ENCODE data around the gene KIRREL3.

Gene KIRREL3

DNA sequence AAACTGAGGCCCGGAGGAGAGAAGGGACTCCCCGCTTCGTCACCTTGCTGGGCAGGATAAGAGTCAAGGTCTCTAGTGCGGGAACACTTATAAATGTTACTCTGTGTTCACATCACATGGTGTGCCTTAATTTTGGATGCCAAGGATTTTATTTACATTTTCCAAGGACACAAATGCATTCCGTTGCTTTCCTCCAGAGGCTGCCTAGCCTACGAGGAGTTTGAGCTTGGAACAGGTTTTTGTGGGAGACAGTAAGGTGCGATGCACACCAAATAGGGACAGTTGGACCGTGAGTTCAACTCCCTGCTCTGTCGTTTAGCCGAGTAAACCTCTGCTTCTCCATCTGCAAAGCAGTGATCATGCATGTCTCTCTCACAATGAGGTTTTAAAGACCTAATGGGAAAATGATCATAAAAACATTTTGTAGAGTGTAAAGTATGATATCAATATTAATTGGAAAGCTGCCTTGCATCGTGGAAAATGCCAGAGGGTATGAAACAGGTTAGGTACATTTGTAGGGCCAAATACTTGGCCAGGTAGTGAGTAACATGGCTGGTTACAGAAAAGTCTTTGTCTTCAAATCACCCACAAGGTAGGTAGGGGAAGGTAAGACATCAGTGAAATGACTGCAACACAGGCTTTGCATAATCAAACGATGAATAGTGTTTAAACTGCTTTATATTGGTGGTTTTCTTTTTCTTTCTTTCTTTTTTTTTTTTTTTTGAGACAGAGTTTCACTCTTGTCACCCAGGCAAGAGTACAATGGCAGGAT lies 583.3 kb downstream of the KIRREL3 start:
- no peak for DNase-seq (ENCODE audit: low read depth)

DNA sequence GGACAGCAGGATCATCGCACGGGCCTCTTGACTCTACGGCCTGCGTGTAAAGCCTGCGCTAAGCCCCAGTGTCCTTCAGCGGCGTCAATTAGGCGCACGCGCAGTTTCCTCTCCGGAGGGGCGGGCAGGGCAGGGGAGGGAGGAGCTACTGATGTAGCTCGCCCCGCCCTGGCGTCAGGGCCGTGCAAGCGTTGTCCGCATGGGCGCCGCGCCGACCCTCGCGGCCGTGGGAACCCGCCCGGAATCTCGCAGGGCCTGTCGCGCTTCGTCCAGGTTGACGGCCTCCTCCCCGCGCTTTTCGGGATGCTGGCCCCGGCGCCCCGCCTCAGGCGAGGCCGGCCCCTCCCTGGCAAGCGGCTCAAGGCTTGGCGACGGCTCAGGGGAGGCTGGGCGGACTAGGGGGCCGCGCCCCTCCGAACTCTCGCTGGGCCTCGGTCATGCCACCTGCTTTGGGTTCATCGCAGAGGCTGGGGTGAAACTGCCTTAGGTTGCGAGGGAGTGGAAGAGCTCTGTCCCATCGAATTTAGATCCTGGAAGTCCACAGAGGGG lies 584.0 kb downstream of the KIRREL3 start:
- no peak for DNase-seq (ENCODE audit: low read depth)

DNA sequence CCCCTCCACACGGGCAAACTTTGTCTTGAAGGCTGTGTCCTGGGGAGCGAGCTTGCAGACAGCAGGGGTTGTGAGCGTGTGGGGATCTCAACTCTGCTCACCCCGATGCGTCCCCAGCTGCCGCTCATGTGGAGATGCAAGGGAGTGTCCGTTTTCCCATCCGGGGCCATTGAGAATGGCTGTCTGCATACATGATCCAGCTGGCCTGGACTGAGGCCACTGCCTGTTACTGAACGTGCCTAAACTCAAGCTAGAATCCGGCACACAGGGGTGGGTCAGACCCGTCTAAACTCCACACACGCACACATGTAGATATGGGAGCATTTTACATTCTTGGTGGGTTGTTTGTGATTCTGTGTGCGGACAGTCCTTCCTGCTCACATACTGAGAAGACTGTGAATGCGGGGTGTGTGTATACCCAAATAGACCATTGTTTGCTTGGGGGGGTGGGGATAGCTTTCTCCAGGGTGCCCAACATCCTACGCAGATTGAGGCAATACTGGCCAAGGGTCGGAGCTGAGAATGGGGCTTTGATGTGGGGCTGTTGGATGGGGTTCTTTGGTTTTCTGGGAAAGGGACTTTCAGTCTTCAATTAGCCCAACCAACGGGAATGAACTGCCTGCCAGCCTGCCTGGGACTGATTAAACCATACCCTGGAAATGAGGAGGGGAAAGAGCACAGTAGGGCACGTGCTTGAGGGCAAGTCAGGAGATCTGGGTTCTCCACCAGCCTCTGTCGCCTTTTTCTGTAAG lies 584.7 kb downstream of the KIRREL3 start:
- DNase-seq (ENCODE audit: low read depth): no peak

DNA sequence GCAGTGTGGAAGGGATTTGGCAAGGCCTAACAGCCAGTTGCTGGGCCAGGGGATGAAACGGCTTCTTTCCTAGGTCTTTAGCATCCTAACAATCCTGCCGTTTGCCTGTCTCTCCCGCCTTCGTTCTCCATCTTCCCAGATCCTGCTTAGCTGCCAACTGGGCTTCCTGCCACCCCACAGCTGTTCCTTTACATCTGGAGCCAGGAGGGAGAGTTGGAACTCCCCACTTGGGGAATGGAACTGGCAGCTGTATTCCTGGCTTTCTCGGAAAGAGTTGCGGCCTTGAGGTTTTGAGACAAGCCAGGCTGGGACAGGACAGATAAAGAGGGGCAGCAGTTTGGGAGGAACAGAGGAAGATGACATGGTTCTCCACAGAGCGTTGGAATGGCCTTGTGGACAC lies 585.4 kb downstream of the KIRREL3 start:
- no peak for DNase-seq (ENCODE audit: low read depth)

DNA sequence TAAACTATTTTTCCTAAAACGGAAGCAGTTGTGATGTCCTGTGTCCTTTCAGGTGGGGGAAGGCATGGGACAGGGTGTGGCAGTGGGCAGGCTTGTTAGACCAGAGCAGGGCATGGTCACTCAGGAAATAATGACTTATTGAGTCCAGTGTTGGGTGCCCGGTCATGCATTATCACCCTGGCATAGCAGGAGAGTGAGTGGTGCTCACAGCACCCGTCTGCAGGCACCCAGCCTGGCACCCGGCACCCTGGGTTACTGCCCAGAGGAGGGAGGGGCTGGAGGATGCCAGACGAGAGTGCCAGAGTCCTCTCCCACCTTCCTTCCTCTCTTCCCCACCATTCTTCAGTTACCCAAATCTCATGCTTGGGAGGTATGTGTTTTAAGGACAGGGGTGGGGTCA lies 586.0 kb downstream of the KIRREL3 start:
- DNase-seq (ENCODE audit: low read depth): no peak

DNA sequence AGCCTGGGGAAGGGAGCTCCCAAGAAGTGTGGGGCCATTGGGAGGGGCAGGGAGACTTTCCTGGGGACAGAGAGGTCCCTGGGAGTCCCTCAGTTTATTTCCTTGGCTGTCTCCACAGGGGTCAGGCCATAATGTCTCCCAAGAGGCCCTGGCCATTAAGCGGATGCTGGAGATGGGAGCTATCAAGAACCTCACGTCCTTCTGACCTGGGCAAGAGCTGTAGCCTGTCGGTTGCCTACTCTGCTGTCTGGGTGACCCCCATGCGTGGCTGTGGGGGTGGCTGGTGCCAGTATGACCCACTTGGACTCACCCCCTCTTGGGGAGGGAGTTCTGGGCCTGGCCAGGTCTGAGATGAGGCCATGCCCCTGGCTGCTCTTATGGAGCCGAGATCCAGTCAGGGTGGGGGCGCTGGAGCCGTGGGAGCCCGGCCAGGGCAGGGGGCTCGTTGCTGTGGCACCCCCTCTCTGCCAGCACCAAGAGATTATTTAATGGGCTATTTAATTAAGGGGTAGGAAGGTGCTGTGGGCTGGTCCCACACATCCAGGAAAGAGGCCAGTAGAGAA lies 586.6 kb downstream of the KIRREL3 start:
- no peak for DNase-seq (ENCODE audit: low read depth)

DNA sequence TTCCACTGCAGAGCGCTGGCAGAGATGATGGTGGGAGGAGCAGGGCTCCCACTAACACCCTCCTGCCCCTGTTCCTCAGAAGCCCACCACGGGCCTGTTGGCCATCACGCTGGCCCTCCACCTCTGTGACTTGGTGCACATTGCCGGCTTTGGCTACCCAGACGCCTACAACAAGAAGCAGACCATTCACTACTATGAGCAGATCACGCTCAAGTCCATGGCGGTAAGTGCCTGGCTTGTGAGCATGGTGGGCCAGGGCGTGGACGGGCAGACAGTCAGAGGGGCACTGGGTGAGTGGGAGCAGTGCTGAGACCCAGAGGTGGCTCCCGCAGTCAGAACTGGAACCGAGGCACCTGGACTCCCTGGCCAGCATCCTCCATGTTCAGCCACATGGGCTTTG lies 587.1 kb downstream of the KIRREL3 start:
- no peak for DNase-seq (ENCODE audit: low read depth)

DNA sequence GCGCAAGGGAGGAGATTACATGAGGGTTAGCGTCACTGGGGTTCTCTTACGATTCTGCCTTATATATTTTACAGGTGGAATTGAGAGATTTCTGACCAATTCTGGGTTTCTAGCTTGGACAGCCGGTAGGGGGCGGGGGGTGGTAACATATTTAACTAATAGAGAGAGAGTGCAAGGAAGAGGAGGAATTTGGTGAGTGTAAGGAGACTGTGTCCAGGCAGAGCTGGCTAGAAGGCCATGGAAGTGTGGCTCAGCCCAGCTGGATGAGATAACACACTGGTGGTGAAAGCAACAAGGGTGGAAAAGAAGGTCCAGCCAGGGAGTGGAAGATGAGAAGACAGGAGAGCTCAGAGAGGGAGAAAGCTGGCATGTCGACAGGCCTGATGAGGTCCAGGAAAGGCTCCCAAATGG lies 588.6 kb downstream of the KIRREL3 start:
- no peak for DNase-seq (ENCODE audit: low read depth)

DNA sequence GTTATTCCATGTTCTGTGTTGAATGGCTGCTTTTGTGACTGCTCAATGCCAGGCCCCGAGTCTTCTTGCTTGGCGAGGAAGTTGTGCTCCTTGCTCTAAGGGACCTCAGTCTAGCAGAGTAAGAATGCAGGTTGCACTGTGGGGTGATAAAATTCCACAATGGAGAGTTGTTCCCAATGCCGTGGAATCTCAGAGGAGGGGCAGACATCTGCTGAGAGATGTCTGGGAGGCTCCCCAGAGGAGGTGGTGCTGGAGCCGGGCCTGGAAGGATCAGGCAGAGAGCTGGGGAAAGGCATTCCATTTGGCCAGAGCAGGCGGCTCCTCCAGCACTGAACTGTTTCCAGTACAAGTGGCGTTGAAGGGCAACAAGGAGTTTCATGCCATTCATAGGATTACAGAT lies 589.9 kb downstream of the KIRREL3 start:
- no peak for DNase-seq (ENCODE audit: low read depth)

DNA sequence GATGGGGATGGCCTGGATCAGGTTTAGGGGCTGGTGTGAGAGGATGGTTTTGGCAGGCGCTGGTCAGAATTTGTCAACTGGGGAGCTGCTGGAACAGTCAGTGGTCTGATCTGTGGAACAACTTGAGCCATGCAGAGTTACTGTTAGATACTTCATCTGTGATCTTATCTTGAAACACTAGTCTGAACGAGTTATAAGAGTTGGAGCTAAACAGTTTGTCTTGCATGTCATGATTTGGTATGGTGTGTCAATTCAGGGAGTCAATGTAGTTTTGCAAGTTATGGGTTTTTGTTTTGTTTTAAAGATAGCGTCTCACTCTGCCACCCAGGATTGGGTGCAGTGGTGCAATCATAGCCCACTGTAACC lies 591.0 kb downstream of the KIRREL3 start:
- DNase-seq (ENCODE audit: low read depth): no peak

DNA sequence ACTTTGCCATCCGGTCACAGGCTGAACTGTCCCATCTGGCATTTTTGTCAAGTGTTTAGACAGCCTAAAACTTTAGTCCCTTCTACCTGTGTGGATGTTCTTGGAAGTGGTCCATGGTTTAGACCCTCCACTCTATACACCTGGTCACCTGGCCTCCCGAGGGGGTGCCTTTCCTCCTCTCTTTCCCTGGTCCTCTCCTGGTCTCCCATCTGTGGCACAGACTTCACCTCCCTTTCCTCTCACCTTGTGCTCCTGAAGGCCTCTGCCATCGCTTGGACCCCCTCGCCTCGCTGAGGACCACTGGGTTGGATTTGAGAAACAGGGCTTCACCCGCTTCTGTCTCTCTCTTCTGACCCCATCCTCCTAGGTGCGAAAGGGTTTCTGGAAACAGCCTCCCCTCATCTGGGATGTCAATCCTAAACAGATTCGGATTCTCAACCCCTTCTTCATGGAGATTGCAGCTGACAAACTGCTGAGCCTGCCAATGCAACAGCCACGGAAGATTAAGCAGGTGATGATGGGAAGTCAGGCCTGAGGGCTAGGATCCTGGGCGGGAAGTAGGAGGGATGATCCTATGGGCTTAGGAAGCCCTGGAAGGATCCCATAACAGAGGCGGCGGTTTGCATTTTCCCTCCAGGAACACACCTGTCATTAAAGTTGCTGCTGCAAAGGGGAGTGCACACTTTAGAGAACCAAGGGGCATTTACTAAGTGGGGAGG lies 591.5 kb downstream of the KIRREL3 start:
- no peak for DNase-seq (ENCODE audit: low read depth)

DNA sequence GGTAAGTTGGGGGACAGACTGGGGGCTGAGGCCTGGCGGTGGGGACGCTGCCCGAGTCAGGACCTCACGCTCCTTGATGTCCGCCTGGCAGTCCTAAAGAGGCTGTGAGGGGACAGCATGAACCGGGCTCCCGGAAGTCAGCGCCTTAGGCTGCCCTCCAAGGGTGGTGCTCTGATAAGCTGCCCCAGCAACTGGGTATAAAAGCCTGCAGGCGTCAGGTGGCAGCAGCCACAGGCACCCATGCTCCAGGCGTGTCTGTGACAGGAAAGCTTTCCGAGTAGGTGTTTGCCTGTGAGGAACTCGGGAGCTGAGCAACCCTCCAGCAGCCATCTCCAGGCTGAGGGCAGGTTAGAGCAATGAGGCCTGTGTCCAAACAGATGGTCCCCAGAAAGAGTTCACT lies 592.1 kb downstream of the KIRREL3 start:
- no peak for DNase-seq (ENCODE audit: low read depth)

DNA sequence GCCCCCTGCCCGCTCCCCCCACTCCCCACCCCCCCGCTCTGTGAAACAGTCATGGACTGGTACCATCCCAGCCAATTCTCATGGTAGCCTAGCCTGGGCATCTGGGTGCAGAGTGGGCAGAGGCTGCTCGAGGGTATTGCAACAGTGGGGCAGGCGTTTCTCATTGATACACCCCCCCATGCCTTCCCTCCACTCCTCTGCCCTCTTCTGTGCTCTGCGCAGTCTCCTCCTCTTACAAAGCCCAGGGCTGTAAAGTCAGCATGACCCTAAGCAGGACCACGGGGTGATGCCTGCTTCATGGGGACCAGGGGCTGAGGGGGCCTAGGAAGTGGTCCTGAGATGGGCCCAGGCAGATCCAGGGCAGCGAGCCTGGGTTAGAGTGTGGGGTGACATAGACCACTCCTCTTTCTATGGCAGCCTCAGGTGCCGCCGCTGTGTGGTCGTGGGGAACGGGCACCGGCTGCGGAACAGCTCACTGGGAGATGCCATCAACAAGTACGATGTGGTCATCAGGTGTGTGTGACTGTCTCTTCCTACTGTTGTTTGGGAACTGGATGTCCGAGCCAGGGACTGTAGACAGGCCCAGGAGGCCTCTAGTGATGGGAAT lies 592.8 kb downstream of the KIRREL3 start:
- DNase-seq (ENCODE audit: low read depth): no peak

DNA sequence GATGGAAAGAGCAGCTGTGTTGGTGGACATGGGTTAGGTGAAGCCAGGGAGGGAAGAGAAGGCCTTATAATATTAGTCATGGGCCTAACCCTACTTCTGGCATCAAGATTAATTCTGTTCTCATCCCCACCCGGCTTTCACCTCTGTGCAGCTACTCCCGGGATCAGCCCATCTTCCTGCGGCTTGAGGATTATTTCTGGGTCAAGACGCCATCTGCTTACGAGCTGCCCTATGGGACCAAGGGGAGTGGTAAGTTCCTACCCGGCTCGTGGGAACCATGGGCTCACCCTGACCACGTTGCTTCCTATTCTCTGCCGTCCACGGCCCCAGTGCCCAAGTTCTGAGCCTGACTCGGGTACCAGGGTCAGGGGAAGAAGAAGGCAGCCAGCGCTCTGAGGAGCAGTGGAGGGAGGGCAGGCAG lies 593.5 kb downstream of the KIRREL3 start:
- DNase-seq (ENCODE audit: low read depth): no peak

DNA sequence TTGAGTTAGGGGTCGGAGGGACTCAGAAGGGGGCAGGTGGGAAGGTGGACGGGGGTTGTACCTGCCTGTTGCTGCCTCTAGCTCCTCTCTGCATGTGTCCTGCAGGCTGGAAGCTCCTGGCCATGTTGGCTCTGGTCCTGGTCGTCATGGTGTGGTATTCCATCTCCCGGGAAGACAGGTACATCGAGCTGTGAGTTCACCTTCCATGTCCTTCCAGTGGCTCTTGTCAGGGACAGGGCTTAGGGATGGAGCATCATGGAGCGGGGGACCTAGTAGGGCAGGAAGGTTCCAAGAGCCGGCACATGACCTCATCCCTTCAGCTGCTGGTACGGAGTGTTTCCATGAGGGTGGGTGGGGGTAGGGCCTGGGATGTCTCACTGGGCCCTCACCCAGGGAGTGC lies 594.2 kb downstream of the KIRREL3 start:
- DNase-seq (ENCODE audit: low read depth): no peak

DNA sequence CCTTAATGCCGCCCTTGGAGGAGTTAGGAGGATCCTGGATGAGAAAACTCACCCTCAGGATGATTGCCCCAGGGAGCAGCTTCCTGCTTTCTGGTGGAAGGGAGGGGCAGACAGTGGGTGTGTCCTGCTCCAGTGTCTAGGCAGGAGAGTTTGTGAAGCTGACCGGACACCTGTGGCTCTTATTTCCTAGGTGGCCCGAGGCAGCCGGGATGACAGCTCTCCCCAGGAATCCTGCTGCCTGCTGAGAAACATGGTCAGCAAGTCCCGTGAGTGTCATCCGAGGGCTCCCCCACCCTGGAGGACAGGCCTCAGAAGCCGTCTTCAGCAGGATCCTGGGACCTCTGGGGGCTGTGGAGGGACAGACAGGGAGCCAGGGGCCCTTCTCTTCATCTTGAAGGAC lies 594.7 kb downstream of the KIRREL3 start:
- no peak for DNase-seq (ENCODE audit: low read depth)

DNA sequence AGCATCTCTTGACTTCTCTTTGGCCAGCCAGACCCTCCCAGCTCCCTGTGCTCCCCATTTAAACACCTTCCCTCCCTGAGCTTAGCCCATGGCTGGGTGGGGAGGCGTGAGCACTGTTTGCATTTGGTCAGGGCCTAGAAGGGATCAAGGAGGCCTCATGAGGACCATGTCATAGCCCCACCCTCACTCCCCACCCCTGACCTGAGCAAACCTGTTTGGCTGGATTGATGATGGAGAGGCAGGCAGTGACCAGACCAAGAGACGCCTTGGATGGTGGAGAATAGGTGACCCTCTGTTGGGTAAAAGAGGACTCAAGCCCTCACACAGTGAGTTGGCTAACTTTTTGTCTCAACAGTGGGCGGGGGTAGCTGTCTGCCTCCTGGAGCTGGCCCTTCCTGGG lies 595.2 kb downstream of the KIRREL3 start:
- DNase-seq (ENCODE audit: low read depth): no peak

DNA sequence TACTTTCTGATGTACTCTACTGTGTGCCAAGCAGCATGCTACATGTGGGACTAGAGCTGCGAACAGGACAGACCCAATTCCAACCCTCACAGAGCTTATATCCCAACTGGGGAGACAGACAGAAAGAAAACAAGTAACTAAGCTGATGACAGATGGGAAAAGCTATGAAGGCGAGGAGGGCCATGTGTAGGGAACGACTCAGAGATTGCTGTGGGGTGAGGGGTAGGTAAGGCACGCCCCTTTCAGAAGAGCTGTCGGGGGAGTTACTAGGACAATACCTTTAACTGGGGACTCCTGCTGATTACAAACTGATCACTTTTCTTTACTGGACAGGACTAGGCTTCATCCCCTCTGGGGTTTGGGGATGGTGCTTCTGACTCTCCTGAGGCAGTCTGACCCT lies 596.2 kb downstream of the KIRREL3 start:
- DNase-seq (ENCODE audit: low read depth): peak; percentile 11

DNA sequence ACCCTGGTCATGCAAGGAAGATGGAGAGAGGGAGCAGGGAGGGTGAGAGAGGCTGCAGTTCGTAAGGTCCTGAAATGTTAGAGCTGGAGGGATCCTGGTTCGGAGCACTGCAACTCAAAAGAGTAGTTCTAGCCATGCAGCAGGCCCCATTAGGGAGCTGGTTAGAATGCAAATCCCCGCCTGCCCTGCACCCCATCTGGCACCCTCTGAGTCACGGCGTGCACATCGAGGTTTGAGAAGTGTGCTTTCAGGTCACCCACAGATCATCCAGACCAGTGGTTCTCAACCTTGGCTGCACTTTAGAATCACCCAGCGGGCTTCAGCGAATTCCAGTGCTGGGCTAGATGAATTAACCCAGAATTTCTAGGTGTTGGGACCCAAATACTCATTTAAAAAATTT lies 596.9 kb downstream of the KIRREL3 start:
- no peak for DNase-seq (ENCODE audit: low read depth)

DNA sequence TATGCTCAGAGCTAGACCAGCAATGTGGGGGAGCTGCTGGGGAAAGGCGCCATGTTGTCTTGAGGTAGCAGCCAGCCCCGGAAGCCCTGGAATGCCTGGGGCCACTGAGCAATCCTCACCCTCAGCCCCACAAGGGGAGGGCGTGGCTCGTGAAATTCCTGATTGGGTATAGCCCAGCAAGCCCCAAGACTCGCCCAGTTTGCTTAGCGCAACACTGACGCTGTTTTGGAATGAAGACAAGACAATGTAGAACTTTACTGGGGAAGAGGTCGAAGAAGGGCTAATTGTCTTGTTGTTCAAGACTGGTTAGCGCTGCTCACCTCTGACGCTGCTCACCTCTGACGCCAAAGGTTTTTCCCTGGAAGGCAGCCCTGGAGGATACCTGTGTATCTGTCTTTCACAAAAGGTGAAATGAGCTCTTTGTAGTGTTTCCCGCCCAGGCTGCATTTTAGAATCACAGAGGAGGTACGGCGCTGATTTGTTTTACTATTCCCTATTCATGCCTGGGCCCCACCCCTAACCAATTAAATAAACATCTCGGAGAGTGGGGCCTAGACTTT lies 597.5 kb downstream of the KIRREL3 start:
- no peak for DNase-seq (ENCODE audit: low read depth)

DNA sequence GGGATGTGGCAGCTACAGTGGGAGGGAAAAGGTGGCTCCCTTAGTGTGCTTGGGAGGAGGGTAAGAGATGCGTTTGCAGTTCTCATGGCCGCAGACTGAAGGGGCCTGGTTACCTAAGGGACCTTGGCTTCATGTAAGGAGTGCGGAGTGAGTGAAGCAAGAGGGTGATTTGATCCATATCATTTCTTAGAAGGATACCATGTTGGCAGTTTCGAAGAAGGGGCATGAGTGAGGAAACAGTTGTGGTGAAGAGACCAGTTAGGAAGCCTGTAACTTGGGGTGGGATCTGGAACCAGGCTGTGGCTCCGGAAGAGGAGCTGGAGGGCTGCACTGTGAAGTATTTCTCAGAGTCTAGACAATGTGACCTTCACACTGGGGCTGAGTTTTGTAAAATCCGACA lies 600.1 kb downstream of the KIRREL3 start:
- DNase-seq (ENCODE audit: low read depth): no peak

DNA sequence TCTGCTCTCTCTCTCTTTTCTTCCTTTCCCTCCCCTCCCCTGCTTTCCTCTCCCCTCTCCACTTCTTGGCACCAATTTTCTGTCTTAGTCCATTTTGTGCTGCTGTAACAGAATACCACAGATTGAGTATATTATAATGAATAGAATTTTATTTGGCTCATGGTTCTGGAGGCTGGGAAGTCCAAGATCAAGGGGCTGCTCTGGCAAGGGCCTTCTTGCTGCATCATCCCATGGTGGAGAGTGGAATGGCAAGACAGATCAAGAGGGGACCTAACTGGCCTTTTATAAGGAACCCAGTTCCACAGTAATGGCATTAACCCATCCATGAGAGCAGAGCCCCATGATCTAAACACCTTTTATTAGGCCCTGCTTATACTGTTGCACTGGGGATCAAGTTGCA lies 600.6 kb downstream of the KIRREL3 start:
- no peak for DNase-seq (ENCODE audit: low read depth)

All from HS-5 (cell line).